SK-N-MC (cell line): ENCODE results near the gene ANKMY1.

Experiments
- EZH2 ChIP-seq: fragments of 200-600 bp; sonication (generic); IDR thresholded peaks from one replicate; pipeline ENCODE4 v1.6.1; 2017; ENCODE audit warnings: antibody characterized with exemption
- POLR2AphosphoS5 ChIP-seq: IDR thresholded peaks from 2 replicates; pipeline ENCODE4 v1.6.1; 2012; ENCODE audit warnings: mild to moderate bottlenecking, low read depth, low read length, borderline replicate concordance

GRCh38 chr2:240593026-240593702 is 35.4 kb upstream of the ANKMY1 start:
- no peak for TF ChIP-seq POLR2AphosphoS5
- no peak for TF ChIP-seq EZH2
